Parathyroid adenoma (tissue), 2 donors: ENCODE results near the gene PTPN7.
A peak's percentile ranks its signal among the peaks of the same experiment; 100 is the strongest.

Source experiments
- H2AFZ ChIP-seq: fragments of 300-600 bp; sonication (generic); one replicate; pipeline ENCODE4 v1.7.0; 2017; ENCODE audit warnings: antibody characterized with exemption, mild to moderate bottlenecking
- H3K27ac ChIP-seq: fragments of 300-600 bp; sonication (generic); one replicate; pipeline ENCODE4 v1.7.0; 2017
- H3K27me3 ChIP-seq: fragments of 300-600 bp; sonication (generic); one replicate; pipeline ENCODE4 v1.7.0; 2017; ENCODE audit warnings: low read length; ENCODE audit not compliant: control insufficient read depth, insufficient read depth
- H3K36me3 ChIP-seq: fragments of 300-600 bp; sonication (generic); one replicate; pipeline ENCODE4 v1.7.0; 2017; ENCODE audit warnings: low read length; ENCODE audit not compliant: control insufficient read depth, insufficient read depth
- H3K4me1 ChIP-seq: fragments of 300-600 bp; sonication (generic); one replicate; pipeline ENCODE4 v1.7.0; 2017; ENCODE audit warnings: control low read depth
- H3K4me2 ChIP-seq: fragments of 300-600 bp; sonication (generic); one replicate; pipeline ENCODE4 v1.7.0; 2017; ENCODE audit warnings: low read length
- H3K4me3 ChIP-seq: fragments of 300-600 bp; sonication (generic); one replicate; pipeline ENCODE4 v1.7.0; 2017; ENCODE audit warnings: low read depth, low read length
- H3K79me2 ChIP-seq: fragments of 300-600 bp; sonication (generic); one replicate; pipeline ENCODE4 v1.7.0; 2017; ENCODE audit warnings: control low read depth
- H3K9ac ChIP-seq: fragments of 300-600 bp; sonication (generic); one replicate; pipeline ENCODE4 v1.7.0; 2017; ENCODE audit warnings: mild to moderate bottlenecking
- H3K9me3 ChIP-seq: fragments of 300-600 bp; sonication (generic); one replicate; pipeline ENCODE4 v1.7.0; 2017; ENCODE audit warnings: low read length; ENCODE audit not compliant: control insufficient read depth
- CTCF ChIP-seq: fragments of 300-600 bp; sonication (generic); IDR thresholded peaks from one replicate; pipeline ENCODE4 v1.7.0; 2017; ENCODE audit warnings: antibody characterized with exemption, mild to moderate bottlenecking
- donor health status: primary hyperparathyroidism.

PTPN7 gene

GRCh38 chr1:202131956-202132821 lies 28.2 kb downstream of the PTPN7 start:
- no peaks in the 10 kb centered on the region for H3K9me3 ChIP-seq
- no peaks in the 10 kb centered on the region for H3K27me3 ChIP-seq
- no peak for TF ChIP-seq CTCF
- H2AFZ ChIP-seq = peak overlapping the region; percentile 33
- peaks cover 9% of the 10 kb centered on the region for H3K4me1 ChIP-seq
- no peaks in the 10 kb centered on the region for H3K79me2 ChIP-seq
- no peak overlapping the region for H3K9ac ChIP-seq
- no peaks in the 10 kb centered on the region for H3K36me3 ChIP-seq
- H3K4me2 ChIP-seq = peak overlapping the region; percentile 23
- no peak overlapping the region for H3K4me3 ChIP-seq
- H3K27ac ChIP-seq = peak overlapping the region; percentile 77

- TF ChIP-seq CTCF = no peak
- Histone ChIP-seq H3K9me3 (no peaks in the 10 kb centered on the region), H3K27me3 (no peaks in the 10 kb centered on the region), H3K4me2 (no peak overlapping the region), H3K4me1 (peaks cover 9% of the 10 kb centered on the region), H3K27ac (no peak overlapping the region), H3K4me3 (no peak overlapping the region), H3K9ac (no peak overlapping the region), H3K36me3 (no peaks in the 10 kb centered on the region), H3K79me2 (no peaks in the 10 kb centered on the region), H2AFZ (no peak overlapping the region)
Observed at GRCh38 chr1:202130816-202131522, 29.4 kb downstream of the PTPN7 start.

GRCh38 chr1:202130297-202130721 lies 30.1 kb downstream of the PTPN7 start:
- no peaks in the 10 kb centered on the region for H3K27me3 ChIP-seq
- H3K9ac ChIP-seq = no peak overlapping the region
- no peak overlapping the region for H2AFZ ChIP-seq
- H3K4me2 ChIP-seq = no peak overlapping the region
- H3K9me3 ChIP-seq = no peaks in the 10 kb centered on the region
- TF ChIP-seq CTCF = no peak
- peaks cover 9% of the 10 kb centered on the region for H3K4me1 ChIP-seq
- H3K4me3 ChIP-seq = no peak overlapping the region
- no peaks in the 10 kb centered on the region for H3K79me2 ChIP-seq
- H3K36me3 ChIP-seq = no peaks in the 10 kb centered on the region
- H3K27ac ChIP-seq = no peak overlapping the region

GRCh38 chr1:202129453-202130296 lies 30.7 kb downstream of the PTPN7 start:
- Histone ChIP-seq H3K27ac (no peak overlapping the region), H3K27me3 (no peaks in the 10 kb centered on the region), H3K9ac (no peak overlapping the region), H3K4me3 (no peak overlapping the region), H3K36me3 (no peaks in the 10 kb centered on the region), H3K9me3 (no peaks in the 10 kb centered on the region), H3K79me2 (no peaks in the 10 kb centered on the region), H3K4me2 (no peak overlapping the region), H2AFZ (no peak overlapping the region), H3K4me1 (peaks cover 9% of the 10 kb centered on the region)
- no peak for TF ChIP-seq CTCF
